ENCODE data around the gene MLIP. TPM values are rescaled to one million over a fixed set of nuclear protein-coding genes. Genes with fewer than 3 reads are reported as not detected.
"Not testable (repeated sequence)": the region's sequence is repeated elsewhere in the genome, so short reads cannot be mapped to it uniquely, and the experiment has no call there.

The MLIP gene
- total RNA-seq, 1 donor from 2014 or later = 403 TPM

- DNase-seq; ATAC-seq (ENCODE audit: poor library complexity); intact Hi-C loops (cut with DNase I): not testable (repeated sequence)
Observed at GRCh38 chr6:54249812-54250211, 138.6 kb downstream of the MLIP start.

- intact Hi-C loops (cut with DNase I) = no loop called here
- ATAC-seq (ENCODE audit: poor library complexity) = no peak
- DNase-seq = no peak
Observed at GRCh38 chr6:54252496-54252895, 141.3 kb downstream of the MLIP start.

- intact Hi-C loops (cut with DNase I) = no loop called here
- no peak for ATAC-seq (ENCODE audit: poor library complexity)
- DNase-seq = no peak
Observed at GRCh38 chr6:54252916-54253315, 141.7 kb downstream of the MLIP start.

GRCh38 chr6:54254886-54255285 is 143.6 kb downstream of the MLIP start:
- ATAC-seq (ENCODE audit: poor library complexity) (peak; percentile 42), DNase-seq (no peak)
- intact Hi-C loops (cut with DNase I) = no loop called here

GRCh38 chr6:54255886-54256285 is 144.6 kb downstream of the MLIP start:
- peak; percentile 93 for ATAC-seq (ENCODE audit: poor library complexity)
- intact Hi-C loops (cut with DNase I) = no loop called here
- DNase-seq = no peak

- ATAC-seq (ENCODE audit: poor library complexity) (no peak), DNase-seq (no peak)
- intact Hi-C loops (cut with DNase I) = no loop called here
Observed at GRCh38 chr6:54260025-54260424, 148.8 kb downstream of the MLIP start.

GRCh38 chr6:54262499-54262898 is 151.3 kb downstream of the MLIP start:
- ATAC-seq (ENCODE audit: poor library complexity) (no peak), DNase-seq (no peak)
- intact Hi-C loops (cut with DNase I) = no loop called here

GRCh38 chr6:54262971-54263370 is 151.7 kb downstream of the MLIP start:
- DNase-seq (no peak), ATAC-seq (ENCODE audit: poor library complexity) (no peak)
- intact Hi-C loops (cut with DNase I) = no loop called here

- DNase-seq (no peak), ATAC-seq (ENCODE audit: poor library complexity) (no peak)
- intact Hi-C loops (cut with DNase I) = no loop called here
Observed at GRCh38 chr6:54264581-54265272, 153.5 kb downstream of the MLIP start.

GRCh38 chr6:54266400-54266923 is 155.2 kb downstream of the MLIP start:
- intact Hi-C loops (cut with DNase I) = no loop called here
- ATAC-seq (ENCODE audit: poor library complexity) = no peak
- DNase-seq = no peak

- intact Hi-C loops (cut with DNase I) = no loop called here
- DNase-seq (no peak), ATAC-seq (ENCODE audit: poor library complexity) (no peak)
Observed at GRCh38 chr6:54267798-54268197, 156.6 kb downstream of the MLIP start.

GRCh38 chr6:54273214-54273820 is 162.1 kb downstream of the MLIP start:
- no peak for DNase-seq
- intact Hi-C loops (cut with DNase I) = no loop called here
- peak; percentile 30 for ATAC-seq (ENCODE audit: poor library complexity)

GRCh38 chr6:54274383-54274782 is 163.1 kb downstream of the MLIP start:
- peak; percentile 10 for ATAC-seq (ENCODE audit: poor library complexity)
- intact Hi-C loops (cut with DNase I) = no loop called here
- DNase-seq = no peak

- DNase-seq (no peak), ATAC-seq (ENCODE audit: poor library complexity) (no peak)
- intact Hi-C loops (cut with DNase I) = no loop called here
Observed at GRCh38 chr6:54282186-54282585, 170.9 kb downstream of the MLIP start.

GRCh38 chr6:54284161-54284860 is 173.1 kb downstream of the MLIP start:
- DNase-seq (no peak), ATAC-seq (ENCODE audit: poor library complexity) (no peak)
- intact Hi-C loops (cut with DNase I) = no loop called here

- DNase-seq (no peak), ATAC-seq (ENCODE audit: poor library complexity) (no peak)
- intact Hi-C loops (cut with DNase I) = no loop called here
Observed at GRCh38 chr6:54285595-54285994, 174.4 kb downstream of the MLIP start.

GRCh38 chr6:54286141-54286540 is 174.9 kb downstream of the MLIP start:
- no peak for ATAC-seq (ENCODE audit: poor library complexity)
- no peak for DNase-seq
- intact Hi-C loops (cut with DNase I) = no loop called here

- no peak for ATAC-seq (ENCODE audit: poor library complexity)
- intact Hi-C loops (cut with DNase I) = no loop called here
- DNase-seq = no peak
Observed at GRCh38 chr6:54288474-54288873, 177.2 kb downstream of the MLIP start.

- ATAC-seq (ENCODE audit: poor library complexity) (no peak), DNase-seq (no peak)
- intact Hi-C loops (cut with DNase I) = no loop called here
Observed at GRCh38 chr6:54289426-54289825, 178.2 kb downstream of the MLIP start.

- DNase-seq (no peak), ATAC-seq (ENCODE audit: poor library complexity) (no peak)
- intact Hi-C loops (cut with DNase I) = no loop called here
Observed at GRCh38 chr6:54291146-54291545, 179.9 kb downstream of the MLIP start.

Data from Right ventricle myocardium superior (tissue), 1 donor.